ENCODE results near the gene YTHDF1.
"Not testable (repeated sequence)": the region's sequence is repeated elsewhere in the genome, so short reads cannot be mapped to it uniquely, and the experiment has no call there.

DNA sequence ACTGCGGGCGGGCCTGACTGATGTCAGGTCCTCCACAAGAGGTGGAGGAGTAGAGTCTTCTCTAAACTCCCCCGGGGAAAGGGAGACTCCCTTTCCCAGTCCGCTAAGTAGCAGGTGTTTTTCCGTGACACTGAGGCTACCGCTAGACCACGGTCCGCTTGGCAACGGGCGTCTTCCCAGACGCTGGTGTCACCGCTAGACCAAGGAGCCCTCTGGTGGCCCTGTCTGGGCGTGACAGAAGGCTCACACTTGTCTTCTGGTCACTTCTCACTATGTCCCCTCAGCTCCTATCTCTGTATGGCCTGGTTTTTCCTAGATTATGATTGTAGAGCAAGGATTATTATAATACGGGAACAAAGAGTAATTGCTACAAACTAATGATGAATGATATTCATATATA, 35.4 kb upstream of the YTHDF1 start:
- not testable (repeated sequence) for TF ChIP-seq YY1 (IDR thresholded peaks at IDR 0.05; ENCODE audit: insufficient read depth, insufficient read length); ZNF274 (IDR thresholded peaks at IDR 0.05; ENCODE audit: low read depth, low read length); SUZ12 (IDR thresholded peaks at IDR 0.05; ENCODE audit: extremely low read depth, insufficient read depth, insufficient read length)

All from NT2/D1 (cell line).